Suprapubic skin (tissue), 4 donors: ENCODE measurements around the gene LHPP.

Source experiments
- EP300 ChIP-seq: sonication (generic); formaldehyde crosslinking; IDR thresholded peaks from one replicate; pipeline ENCODE4 v1.6.1; 2017; ENCODE audit warnings: antibody characterized with exemption
- POLR2A ChIP-seq, 2 donors: fragments of 450-650 bp; IDR thresholded peaks; one replicate each; pipeline ENCODE4 v1.6.1; 2017; ENCODE audit warnings: antibody characterized with exemption in 2 of 2, mild to moderate bottlenecking in 2 of 2, moderate library complexity in 2 of 2
- POLR2AphosphoS5 ChIP-seq, 3 donors: sonication (generic); formaldehyde crosslinking; IDR thresholded peaks; one replicate each; pipeline ENCODE4 v1.6.1; 2017; ENCODE audit warnings: antibody characterized with exemption in 3 of 3
- TF ChIP-seq, protein P1 (sequence below), 2 donors: fragments of 200-600 bp in 1 of 2; fragments of 450-650 bp in 1 of 2; sonication (generic) in 1 of 2; IDR thresholded peaks; one replicate each; pipeline ENCODE4 v1.5.1; 2016 to 2019; ENCODE audit warnings: antibody characterized with exemption in 2 of 2, mild to moderate bottlenecking in 1 of 2, moderate library complexity in 1 of 2

DNA sequence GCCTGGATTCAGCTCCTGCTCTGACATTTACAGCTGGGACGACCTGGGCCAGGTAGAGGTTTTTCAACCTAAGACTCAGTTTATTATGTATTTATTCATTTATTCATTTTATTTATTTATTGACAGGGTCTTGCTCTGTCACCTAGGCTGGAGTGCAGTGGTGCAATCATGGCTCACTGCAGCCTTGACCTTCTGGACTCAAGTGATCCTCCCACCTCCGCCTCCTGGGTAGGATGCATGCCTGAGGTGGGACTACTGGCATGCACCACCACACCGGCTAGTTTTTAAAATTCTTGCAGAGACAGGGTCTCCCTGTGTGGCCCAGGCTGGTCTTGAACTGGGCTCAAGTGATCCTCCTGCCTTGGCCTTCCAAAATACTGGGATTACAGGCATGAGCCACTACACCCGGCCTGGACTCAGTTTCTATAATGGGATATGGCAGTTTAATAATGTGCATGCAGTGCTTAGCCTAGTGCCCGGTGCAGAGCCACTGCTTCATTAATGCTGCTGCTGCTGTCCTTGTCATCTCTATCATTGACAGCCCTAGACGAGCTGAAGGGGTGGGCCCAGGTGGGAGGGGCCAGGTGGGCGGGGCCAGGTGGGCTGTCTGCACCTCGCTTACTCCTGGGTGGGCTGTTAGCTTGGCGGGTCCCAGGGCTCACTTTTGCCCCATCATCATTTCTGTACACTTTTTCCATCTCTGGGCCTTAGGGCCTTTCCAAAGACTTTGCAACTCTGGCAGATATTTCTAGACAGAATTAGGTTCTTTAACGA is 92.6 kb downstream of the LHPP start:
- TF ChIP-seq, protein P1, sequence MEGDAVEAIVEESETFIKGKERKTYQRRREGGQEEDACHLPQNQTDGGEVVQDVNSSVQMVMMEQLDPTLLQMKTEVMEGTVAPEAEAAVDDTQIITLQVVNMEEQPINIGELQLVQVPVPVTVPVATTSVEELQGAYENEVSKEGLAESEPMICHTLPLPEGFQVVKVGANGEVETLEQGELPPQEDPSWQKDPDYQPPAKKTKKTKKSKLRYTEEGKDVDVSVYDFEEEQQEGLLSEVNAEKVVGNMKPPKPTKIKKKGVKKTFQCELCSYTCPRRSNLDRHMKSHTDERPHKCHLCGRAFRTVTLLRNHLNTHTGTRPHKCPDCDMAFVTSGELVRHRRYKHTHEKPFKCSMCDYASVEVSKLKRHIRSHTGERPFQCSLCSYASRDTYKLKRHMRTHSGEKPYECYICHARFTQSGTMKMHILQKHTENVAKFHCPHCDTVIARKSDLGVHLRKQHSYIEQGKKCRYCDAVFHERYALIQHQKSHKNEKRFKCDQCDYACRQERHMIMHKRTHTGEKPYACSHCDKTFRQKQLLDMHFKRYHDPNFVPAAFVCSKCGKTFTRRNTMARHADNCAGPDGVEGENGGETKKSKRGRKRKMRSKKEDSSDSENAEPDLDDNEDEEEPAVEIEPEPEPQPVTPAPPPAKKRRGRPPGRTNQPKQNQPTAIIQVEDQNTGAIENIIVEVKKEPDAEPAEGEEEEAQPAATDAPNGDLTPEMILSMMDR (IDR thresholded peaks at IDR 0.05), result no peak
- TF ChIP-seq POLR2A (IDR thresholded peaks at IDR 0.05) (no peak), EP300 (no peak), POLR2AphosphoS5 (IDR thresholded peaks at IDR 0.05) (no peak)
